ENCODE results near the gene SRPK2.

SRPK2 gene

DNA sequence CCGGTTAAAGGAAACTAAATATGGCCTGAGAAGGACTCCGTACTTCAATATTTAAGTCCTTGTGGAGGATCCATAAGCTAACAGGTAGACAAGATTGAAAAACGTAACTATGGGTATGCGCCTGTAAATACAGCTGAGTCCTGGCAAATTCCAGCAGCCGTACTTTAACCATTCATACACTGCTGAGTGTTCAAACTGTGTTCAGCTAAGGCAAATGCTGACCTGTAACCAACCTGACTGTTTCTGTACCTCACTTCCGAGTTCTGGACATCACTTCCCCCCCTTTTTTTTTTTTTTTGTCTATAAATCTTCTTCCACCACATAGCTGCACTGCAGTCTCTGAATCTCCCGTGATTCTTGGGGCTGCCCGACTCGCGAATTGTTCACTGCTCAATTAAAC, 69.1 kb downstream of the SRPK2 start:
- TF ChIP-seq, protein P1, sequence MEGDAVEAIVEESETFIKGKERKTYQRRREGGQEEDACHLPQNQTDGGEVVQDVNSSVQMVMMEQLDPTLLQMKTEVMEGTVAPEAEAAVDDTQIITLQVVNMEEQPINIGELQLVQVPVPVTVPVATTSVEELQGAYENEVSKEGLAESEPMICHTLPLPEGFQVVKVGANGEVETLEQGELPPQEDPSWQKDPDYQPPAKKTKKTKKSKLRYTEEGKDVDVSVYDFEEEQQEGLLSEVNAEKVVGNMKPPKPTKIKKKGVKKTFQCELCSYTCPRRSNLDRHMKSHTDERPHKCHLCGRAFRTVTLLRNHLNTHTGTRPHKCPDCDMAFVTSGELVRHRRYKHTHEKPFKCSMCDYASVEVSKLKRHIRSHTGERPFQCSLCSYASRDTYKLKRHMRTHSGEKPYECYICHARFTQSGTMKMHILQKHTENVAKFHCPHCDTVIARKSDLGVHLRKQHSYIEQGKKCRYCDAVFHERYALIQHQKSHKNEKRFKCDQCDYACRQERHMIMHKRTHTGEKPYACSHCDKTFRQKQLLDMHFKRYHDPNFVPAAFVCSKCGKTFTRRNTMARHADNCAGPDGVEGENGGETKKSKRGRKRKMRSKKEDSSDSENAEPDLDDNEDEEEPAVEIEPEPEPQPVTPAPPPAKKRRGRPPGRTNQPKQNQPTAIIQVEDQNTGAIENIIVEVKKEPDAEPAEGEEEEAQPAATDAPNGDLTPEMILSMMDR (conservative IDR thresholded peaks at IDR 0.05; ENCODE audit: low read depth, low read length) = no peak
- no peak overlapping the region for H3K4me3 ChIP-seq (ENCODE audit: low read length)
- no peak for DNase-seq (ENCODE audit: low read depth)

DNA sequence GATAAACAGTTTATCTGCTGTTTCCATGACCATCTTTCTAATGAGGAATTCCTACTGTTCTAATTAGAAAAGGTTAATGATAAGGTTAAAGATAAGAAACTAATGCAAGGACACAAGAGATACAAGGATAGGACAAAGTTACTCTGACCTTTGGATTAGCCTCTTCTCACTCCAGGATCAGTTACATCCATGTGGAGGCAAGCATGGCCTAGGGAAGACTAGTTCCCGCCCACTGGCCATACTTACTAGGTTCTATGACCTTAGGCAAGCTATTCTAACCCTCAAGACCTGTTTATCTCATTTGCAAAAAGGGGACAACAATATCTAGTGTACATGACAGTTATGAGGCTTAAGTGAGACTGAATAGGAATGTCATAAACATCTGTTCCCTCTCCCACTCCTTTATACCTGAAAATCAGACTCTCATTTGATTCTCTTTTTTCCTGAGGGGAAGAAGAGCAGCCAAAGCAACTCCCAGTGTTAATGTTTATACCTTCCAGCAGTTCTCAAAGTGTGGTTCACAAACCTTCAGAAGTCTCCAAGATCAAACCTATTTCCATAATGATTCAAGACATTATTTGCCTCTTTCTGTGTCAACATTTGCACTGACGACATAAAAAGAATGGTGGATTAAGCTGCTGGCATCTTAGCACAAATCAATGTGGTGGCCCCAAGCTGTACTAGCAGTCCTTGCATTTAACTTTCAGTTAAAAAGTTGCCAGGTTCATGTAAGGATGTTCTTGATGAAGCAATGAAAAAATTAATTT, 72.0 kb downstream of the SRPK2 start:
- H3K4me3 ChIP-seq (ENCODE audit: low read length) = no peak overlapping the region
- DNase-seq (ENCODE audit: low read depth) = no peak
- TF ChIP-seq, protein P1 (conservative IDR thresholded peaks at IDR 0.05; ENCODE audit: low read depth, low read length) = no peak

DNA sequence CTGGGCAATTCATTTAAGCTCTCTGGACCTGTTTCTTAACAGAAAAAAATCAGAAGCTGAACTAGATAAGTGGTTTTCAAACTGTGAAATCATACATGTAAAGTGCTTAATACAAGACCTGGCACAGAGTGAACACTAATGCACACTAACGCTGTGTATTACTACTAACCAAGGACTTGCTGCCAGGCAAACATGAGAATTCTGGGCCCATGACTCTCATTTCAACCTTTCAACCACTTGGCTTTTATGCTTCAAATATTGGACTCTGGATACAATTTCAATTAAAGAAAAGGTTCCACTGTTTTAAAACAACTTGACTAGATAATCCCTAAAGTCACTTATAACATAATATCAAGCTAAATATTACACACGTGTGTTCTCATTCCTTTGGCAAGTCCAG, 73.4 kb downstream of the SRPK2 start:
- no peak overlapping the region for H3K4me3 ChIP-seq (ENCODE audit: low read length)
- TF ChIP-seq, protein P1 (conservative IDR thresholded peaks at IDR 0.05; ENCODE audit: low read depth, low read length) = no peak
- DNase-seq (ENCODE audit: low read depth) = no peak

DNA sequence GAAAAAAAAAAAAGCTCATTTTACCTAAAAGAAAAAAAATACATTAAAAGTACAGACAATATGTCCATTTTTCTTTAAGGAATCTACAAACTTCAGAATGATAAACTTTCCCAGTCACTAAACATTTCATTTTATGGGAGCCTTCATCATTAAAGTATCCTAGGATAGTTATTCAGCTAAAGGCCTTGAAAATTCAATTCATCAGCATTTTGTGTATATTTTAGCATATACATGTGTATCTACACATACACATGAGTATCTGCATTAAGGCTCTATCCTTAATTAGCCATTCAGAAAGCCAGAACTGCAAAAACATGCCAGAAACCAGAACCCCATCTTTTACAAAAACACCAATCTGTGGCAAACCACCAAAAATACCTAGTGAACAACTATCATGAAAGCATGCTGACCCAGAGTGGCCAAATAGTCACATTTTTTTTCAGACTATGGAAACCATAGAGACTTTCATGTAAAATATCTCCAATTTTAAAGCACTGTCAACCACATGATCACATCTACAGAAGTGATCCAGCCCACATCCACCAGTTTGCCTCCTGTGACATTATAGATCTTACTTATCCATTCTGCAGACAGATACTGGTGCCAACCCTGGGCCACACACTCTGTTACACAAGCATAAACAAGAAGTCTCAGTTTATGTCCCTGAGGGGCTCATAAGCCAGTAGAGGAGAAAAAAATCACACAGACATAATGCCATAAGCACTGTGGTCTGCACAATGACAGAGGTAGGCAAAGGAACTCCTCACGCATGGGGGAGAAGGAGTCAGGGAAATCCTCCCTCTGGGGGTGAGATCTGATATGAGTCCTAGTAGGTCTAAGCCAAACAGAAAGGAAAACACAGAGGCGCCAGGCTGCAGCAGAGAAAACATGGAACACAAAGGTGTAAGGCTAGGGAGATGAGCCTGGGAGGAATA, 79.2 kb downstream of the SRPK2 start:
- H3K4me3 ChIP-seq (ENCODE audit: low read length) = no peak overlapping the region
- TF ChIP-seq, protein P1 (conservative IDR thresholded peaks at IDR 0.05; ENCODE audit: low read depth, low read length) = no peak
- DNase-seq (ENCODE audit: low read depth) = no peak

DNA sequence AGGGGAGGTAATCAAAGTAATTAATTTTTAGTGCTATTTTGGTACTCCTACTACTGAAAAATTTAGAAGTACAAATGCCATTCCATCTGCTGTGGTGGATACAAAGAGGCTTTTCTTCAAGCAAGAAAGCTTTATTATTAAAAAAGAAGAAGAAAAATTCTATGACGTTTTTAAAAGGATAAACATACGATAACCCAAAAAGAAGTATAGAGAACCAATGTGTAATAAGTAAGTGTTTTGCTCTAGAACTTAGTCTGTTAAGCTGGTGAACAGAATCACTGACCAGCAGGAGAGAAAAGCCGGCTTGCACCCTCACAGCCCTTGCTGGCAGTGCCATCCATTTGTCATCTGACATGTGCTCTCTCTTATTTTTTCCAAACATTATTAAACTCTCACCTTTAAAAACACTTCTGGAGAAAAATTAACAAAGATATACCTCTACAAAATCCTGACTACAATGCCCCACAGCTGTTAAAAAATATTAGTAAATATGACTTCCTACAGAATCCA, 81.5 kb downstream of the SRPK2 start:
- TF ChIP-seq, protein P1 (conservative IDR thresholded peaks at IDR 0.05; ENCODE audit: low read depth, low read length) = no peak
- no peak for DNase-seq (ENCODE audit: low read depth)

DNA sequence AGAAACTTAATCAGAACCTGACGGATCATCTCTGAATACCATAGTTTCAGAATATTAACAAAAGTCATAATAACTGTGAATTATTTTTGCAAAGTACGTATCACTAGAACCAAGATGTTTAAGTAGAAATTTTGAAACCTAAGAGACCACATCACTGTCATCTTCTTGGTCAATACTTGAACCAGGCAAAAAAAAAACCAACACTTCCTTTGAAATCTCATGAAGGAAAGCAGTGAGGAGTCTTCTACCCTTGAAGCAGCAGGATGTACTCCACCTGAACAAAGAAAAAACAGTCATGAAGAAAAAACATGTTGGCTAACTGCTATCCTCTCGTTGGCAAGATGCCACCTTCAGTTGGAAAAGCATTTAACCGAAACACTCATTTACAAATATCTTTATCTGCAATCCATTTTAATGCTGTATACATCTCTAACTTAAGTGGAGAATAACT, 82.4 kb downstream of the SRPK2 start:
- DNase-seq (ENCODE audit: low read depth) = no peak
- TF ChIP-seq, protein P1 (conservative IDR thresholded peaks at IDR 0.05; ENCODE audit: low read depth, low read length) = no peak
- no peak overlapping the region for H3K4me3 ChIP-seq (ENCODE audit: low read length)

More for the DNA sequence above, 81.5 kb downstream of the SRPK2 start:
- no peak overlapping the region for H3K4me3 ChIP-seq (ENCODE audit: low read length)

Measured in retinal pigment epithelial cell (primary cell).